Measurements from ENCODE around the gene TLR1.
"Not testable (repeated sequence)": the region's sequence is repeated elsewhere in the genome, so short reads cannot be mapped to it uniquely, and the experiment has no call there.

TLR1 gene

GRCh38 chr4:38806251-38806650 is 1.7 kb upstream of the TLR1 start:
- DNase-seq: not testable (repeated sequence)

DNA sequence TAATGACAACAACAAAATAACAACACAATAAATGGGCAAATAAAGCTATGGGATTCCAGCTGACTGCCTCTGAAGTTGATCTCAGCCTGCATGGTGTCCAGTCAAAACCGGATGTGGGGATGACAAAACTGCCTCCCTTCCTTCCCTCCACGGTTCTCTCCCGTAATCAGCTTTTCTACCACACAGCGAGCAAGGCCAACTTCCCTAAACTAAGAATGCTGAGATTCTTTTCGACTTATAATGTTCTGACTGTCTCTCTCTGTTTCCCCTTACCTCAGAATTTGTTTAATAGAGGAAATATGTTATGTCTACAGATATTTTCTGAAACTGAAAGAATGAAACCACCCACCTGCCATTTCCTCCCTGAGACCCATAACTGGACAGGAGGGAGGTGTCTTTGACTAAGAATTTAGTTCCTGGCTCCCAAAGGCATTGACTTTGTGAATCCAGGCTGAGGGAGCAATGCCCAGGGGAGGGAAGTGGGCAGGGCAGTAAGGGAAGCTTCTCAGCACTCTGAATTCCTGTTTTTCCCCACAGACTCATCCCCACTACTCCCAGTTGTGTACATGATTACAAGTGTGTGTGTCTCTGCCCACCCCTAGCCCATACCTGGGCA is 1.0 kb upstream of the TLR1 start:
- peak; percentile 19 to 34 for DNase-seq

GRCh38 chr4:38803833-38804653 is 548 bp downstream of the TLR1 start:
- DNase-seq: peak; percentile 12 to 39

DNA sequence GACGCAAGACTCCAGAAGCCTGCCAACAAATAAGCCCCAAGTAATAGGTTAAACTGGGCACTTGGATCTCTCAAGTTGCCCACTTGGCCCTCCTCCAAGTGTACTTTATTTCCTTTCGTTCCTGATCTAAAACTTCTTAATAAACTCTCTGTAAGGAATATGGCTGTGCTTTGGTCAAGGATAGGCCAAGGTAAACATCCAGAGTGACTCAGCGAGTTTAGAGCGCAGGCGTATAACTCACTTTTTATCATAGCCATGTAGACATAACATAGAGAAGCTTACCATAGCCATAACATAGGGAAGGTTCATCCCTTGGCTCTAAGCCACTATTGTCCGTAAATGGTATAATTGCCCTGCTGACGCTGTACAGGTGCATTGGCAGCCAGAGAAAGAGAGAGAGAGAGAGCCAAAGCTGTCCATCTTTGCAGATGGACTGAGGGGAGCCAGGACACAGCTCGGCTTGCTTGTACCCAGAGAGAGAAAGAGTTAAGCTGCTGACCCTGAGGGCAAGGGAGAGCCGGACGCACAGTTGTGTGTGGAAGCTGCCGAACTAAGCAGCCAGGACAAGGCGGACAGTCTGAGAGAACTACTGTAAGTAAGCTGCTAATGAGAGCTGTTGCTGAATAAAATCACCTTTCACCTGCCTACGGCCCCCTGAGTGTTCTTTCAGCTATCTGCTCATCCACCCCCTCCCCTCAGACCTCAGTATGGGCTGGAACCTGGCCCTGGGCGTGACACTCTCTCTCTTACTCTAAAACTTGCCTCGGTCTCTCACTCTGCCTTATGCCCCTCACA is 1.8 kb downstream of the TLR1 start:
- DNase-seq: no peak

DNA sequence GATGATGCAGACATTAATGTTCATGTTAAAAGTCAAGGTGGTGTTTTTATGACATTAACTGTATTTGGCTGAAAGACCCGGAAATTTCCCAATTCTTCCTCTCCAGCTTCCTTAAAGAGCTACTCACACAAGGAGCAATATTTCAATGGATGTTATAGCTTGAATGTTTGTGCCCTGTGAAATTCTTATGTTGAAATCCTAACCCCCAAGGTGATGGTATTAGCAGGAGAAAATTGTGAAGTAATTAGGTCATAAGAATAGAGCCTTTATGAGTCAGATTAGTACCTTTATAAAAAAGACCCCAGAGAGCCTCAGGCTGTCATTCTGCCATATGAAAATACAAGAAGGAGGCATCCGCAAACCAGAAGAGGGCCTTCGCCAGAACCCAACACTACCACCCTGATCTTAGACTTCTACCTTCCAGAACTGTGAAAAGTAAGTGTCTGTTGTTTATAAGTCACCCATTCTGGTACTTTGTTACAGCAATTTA is 3.6 kb downstream of the TLR1 start:
- DNase-seq: no peak

GRCh38 chr4:38800366-38800765 is 4.2 kb downstream of the TLR1 start:
- DNase-seq: no peak

GRCh38 chr4:38795087-38795486 is 9.5 kb downstream of the TLR1 start:
- no peak for DNase-seq

- no peak for DNase-seq
Measured at GRCh38 chr4:38794051-38794450, 10.5 kb downstream of the TLR1 start.

DNA sequence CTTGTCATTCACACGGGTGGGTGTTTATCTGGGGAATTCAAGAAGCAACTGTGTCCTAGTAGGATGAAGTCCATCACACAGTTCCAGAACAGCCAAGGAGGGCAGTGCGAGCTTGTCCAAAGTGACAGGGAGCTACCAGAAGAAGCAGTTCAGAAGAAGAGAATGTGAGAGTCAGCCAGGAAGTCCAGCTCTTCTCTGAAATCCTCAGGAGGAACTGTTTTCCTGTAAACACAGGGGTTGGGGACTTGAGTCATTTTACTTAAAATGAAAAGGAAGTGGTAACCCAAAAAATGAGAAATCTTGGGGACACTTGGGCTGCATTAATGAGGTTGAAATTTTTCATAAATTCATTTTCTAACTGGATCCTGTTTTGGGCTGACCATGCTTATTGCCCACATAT is 13.6 kb downstream of the TLR1 start:
- no peak for DNase-seq

GRCh38 chr4:38788317-38788716 is 16.3 kb downstream of the TLR1 start:
- DNase-seq: no peak

- DNase-seq: no peak
Measured at GRCh38 chr4:38787693-38788092, 16.9 kb downstream of the TLR1 start.

- no peak for DNase-seq
Measured at GRCh38 chr4:38785901-38786402, 18.6 kb downstream of the TLR1 start.

- no peak for DNase-seq
Measured at GRCh38 chr4:38785041-38785790, 19.4 kb downstream of the TLR1 start.

- DNase-seq: no peak
Measured at GRCh38 chr4:38784141-38784540, 20.4 kb downstream of the TLR1 start.

DNA sequence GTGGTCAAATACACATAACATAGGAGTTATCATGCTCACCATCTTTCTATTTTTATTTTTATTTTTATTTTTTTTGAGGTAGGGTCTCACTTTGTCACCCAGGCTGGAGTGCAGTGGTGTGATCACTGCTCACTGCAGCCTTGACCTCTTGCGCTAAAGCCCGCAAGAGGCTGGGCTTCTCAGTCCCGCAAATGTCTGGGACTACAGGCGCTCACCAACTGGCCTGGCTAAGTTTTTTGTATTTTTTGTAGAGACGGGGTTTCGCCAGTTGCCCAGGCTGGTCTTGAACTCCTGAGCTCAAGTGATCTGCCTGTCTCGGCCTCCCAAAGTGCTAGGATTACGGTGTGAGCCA is 21.5 kb downstream of the TLR1 start:
- no peak for DNase-seq

DNA sequence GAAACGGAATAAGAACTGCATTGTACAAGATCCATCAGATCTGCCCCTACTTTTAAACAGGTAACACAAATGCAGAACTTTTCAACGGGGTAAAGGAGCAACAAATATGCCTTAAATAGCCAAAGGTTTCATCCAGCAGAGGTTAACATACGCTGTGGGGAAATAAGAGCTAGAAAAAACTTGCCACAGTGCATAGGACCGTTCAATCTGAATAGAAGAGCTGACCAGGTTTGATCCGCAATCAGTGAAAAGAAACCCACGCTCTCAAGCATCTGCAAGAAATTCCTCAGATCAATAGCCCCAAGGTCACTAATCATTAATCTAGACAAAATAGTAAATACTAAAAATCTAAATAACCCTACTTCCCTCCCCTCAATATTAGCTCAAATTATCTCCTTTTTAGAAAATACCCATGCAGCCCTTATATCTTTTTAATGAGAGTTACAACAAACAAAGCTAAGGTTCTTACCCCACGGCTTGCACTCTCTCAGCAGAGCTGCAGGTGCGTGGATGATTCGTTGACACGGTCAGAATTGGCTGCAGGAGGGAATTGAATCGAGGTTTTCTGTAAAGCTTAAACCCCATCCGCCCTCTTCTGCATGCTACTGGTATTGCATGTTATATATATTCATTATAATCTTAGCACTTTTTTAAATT is 22.0 kb downstream of the TLR1 start, which contains the start of gene TLR10:
TLR10 (minus strand) TSS at position 539 of the 657 bp plus-strand sequence. CDS start 7,400 bp downstream, outside the sequence.
- peak; percentile 17 to 27 for DNase-seq

DNA sequence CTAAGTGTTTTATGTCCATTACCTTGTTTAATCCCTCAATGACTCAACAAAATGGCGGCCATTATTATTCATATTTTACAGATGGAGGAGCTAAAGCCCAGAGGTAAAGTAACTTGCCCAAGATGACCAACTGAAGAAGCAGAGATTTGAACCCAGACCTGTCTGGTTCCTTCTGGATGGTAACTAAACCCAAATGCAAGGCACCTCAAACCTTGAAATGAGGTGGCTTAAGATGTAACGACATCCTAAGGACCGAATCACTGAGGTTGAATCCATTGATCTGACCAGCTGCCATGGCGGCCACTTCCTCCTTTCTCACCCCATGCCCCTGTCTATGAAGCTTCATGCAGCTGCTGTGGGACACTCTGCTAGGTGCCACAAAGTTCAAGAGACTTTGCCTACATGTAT is 22.7 kb downstream of the TLR1 start:
- no peak for DNase-seq

GRCh38 chr4:38780833-38781484 is 23.6 kb downstream of the TLR1 start:
- no peak for DNase-seq

DNA sequence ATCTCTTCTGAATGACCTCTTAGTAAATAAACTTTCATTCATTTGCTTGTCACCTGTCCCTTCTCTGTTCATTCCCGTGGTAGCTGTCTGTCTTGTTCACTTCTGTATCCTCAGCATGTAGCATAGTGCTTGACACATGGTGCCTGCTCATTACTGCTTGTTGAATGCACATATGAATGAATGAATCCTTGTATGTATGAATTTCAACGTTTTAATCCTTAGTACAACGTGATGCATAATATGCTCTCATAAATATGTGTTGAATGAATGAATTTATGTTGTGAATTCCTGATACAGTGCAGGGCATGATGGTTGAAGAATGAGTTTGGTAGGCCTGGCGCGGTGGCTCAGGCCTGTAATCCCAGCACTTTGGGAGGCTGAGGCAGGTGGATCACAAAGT is 24.8 kb downstream of the TLR1 start:
- DNase-seq: no peak

DNA sequence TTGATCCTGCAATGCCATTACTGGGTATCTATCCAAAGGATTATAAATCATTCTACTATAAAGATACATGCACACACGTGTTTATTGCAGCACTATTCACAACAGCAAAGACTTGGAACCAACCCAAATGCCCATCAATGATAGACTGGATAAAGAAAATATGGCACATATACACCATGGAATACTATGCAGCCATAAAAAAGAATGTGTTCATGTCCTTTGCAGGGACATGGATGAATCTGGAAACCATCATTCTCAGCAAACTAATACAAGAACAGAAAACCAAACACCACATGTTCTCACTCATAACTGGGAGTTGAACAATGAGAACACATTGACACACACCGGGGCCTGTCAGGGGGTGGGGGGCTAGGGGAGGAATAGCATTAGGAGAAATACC is 26.7 kb downstream of the TLR1 start:
- not testable (repeated sequence) for DNase-seq

GRCh38 chr4:38775326-38775725 is 29.3 kb downstream of the TLR1 start:
- no peak for DNase-seq

All from activated CD4-positive, alpha-beta T cell treated with anti-CD3 and anti-CD28 coated beads, Interleukin-2, amount 50 U/mL, for 48 hours (primary cell).